Naive thymus-derived CD4-positive, alpha-beta T cell (primary cell): ENCODE results near the gene MAML2. TPM values are rescaled to one million over a fixed set of nuclear protein-coding genes. Genes with fewer than 3 reads are reported as not detected.

Source experiments
- ATAC-seq: fragments of 150-1000 bp; cut with Tn5 transposase; 2 replicates; pipeline ENCODE4 v1.10.0; 2021; ENCODE audit warnings: mild to moderate bottlenecking, moderate library complexity
- CTCF ChIA-PET: fragments of 350-600 bp; sonication (Branson Sonifier 250); formaldehyde crosslinking; loops from one replicate; lab custom pipeline; 2021; ENCODE audit warnings: antibody characterized with exemption; lab: Charles Lee
- POLR2A ChIA-PET: fragments of 350-600 bp; sonication (Branson Sonifier 250); formaldehyde crosslinking; loops from one replicate; lab custom pipeline; 2021; ENCODE audit warnings: antibody characterized with exemption, inconsistent platforms; lab: Charles Lee
- DNase-seq, 9 donors: peaks; one replicate each; pipeline versions ENCODE4 v3.0.0 to v3.0.0-alpha.2; 2020 to 2022; ENCODE audit warnings: mixed read lengths in 1 of 9
- H3K27ac ChIP-seq: one replicate; pipeline ENCODE4 v1.7.0; 2013; ENCODE audit warnings: mild to moderate bottlenecking, low read depth, low read length, moderate library complexity
- H3K27me3 ChIP-seq, 2 donors: one replicate each; pipeline ENCODE4 v1.7.0; 2013; ENCODE audit warnings: low read length in 2 of 2, mild to moderate bottlenecking in 2 of 2, moderate library complexity in 2 of 2; ENCODE audit not compliant: control insufficient read depth in 2 of 2, insufficient read depth in 2 of 2
- H3K36me3 ChIP-seq, 3 experiments: 1 replicate in 2 of 3; 2 replicates in 1 of 3; pipeline ENCODE4 v1.7.0; 2013; ENCODE audit warnings: low read length in 3 of 3, mild to moderate bottlenecking in 3 of 3, moderate library complexity in 1 of 3; ENCODE audit not compliant: insufficient read depth in 3 of 3, control insufficient read depth in 2 of 3
- H3K4me1 ChIP-seq, 2 donors: one replicate each; pipeline ENCODE4 v1.7.0; 2013; ENCODE audit warnings: low read length in 2 of 2, mild to moderate bottlenecking in 2 of 2, moderate library complexity in 1 of 2; ENCODE audit not compliant: control insufficient read depth in 2 of 2, insufficient read depth in 2 of 2
- H3K4me3 ChIP-seq: 2 replicates; pipeline ENCODE4 v1.7.0; 2013; ENCODE audit warnings: mild to moderate bottlenecking, low read length
- H3K9me3 ChIP-seq, 3 experiments: 1 replicate in 2 of 3; 2 replicates in 1 of 3; pipeline ENCODE4 v1.7.0; 2013; ENCODE audit warnings: low read length in 3 of 3; ENCODE audit not compliant: control insufficient read depth in 2 of 3
- H3K27ac Mint-ChIP-seq, 9 donors: one replicate each; pipeline ENCODE4 v1.8.0; 2020 to 2022; ENCODE audit warnings: mixed read lengths in 9 of 9, mild to moderate bottlenecking in 8 of 9, moderate library complexity in 5 of 9, inconsistent platforms in 2 of 9
- H3K27me3 Mint-ChIP-seq, 5 donors: one replicate each; pipeline ENCODE4 v1.8.0; 2021 to 2022; ENCODE audit warnings: mixed read lengths in 5 of 5, mild to moderate bottlenecking in 1 of 5
- H3K36me3 Mint-ChIP-seq, 5 donors: one replicate each; pipeline ENCODE4 v1.8.0; 2020 to 2022; ENCODE audit warnings: mixed read lengths in 5 of 5, mild to moderate bottlenecking in 3 of 5, inconsistent platforms in 1 of 5
- H3K4me1 Mint-ChIP-seq, 7 donors: one replicate each; pipeline ENCODE4 v1.8.0; 2020 to 2022; ENCODE audit warnings: mixed read lengths in 7 of 7, mild to moderate bottlenecking in 3 of 7, inconsistent platforms in 1 of 7
- H3K4me3 Mint-ChIP-seq, 10 donors: one replicate each; pipeline ENCODE4 v1.8.0; 2020 to 2022; ENCODE audit warnings: mild to moderate bottlenecking in 10 of 10, mixed read lengths in 10 of 10, moderate library complexity in 6 of 10, inconsistent platforms in 2 of 10
- H3K9me3 Mint-ChIP-seq, 11 donors: one replicate each; pipeline ENCODE4 v1.8.0; 2020 to 2022; ENCODE audit warnings: mixed read lengths in 11 of 11, mild to moderate bottlenecking in 4 of 11, inconsistent platforms in 1 of 11, moderate library complexity in 1 of 11
- intact Hi-C, 2 donors: fragments of 100-400 bp; cut with micrococcal nuclease; formaldehyde crosslinking; loops; one replicate each; pipeline ENCODE4 v1.15.1; 2023
- polyA plus RNA-seq, 2 donors: library from polyadenylated mRNA; unstranded; fragments of 300-500 nt; fragmentation: Illumina TruSeq; gene quantifications; one replicate each; pipeline ENCODE4 v1.2.3, GENCODE V29; 2021
- total RNA-seq, 6 experiments: library from RNA in 5 of 6; stranded (reverse) in 5 of 6; gene quantifications; 1 replicate in 5 of 6; 2 replicates in 1 of 6; pipeline ENCODE4 v1.2.3 and lab custom pipeline; 2021 to 2026

MAML2 gene
- total and polyA plus RNA-seq, 7 experiments from 2014 or later: 12.6 to 81.3 (median 52.5) TPM

GRCh38 chr11:96196181-96196662, 146.8 kb downstream of the MAML2 start:
- H3K4me3 Mint-ChIP-seq: peak overlapping the region in 3 of 10 donors; percentile 23 to 78 (median 57)
- DNase-seq (no peak), ATAC-seq (no peak)
- CTCF ChIA-PET: interaction anchor here (2.9 kb wide), 1 partner anchor 147 kb away, joined by 10 read pairs; the partner anchor contains the start of gene MAML2
- no peak overlapping the region for H3K27ac ChIP-seq
- H3K9me3 Mint-ChIP-seq: peaks cover 0 to 10% (median 0%) of the 10 kb centered on the region in 11 donors
- peak overlapping the region in 8 of 9 donors; percentile 60 to 91 (median 84) for H3K27ac Mint-ChIP-seq
- peaks cover 5 to 53% (median 36%) of the 10 kb centered on the region in 5 donors for H3K36me3 Mint-ChIP-seq
- no peaks in the 10 kb centered on the region for H3K36me3 ChIP-seq
- POLR2A ChIA-PET: interaction anchor here (0.6 to 2.4 kb wide), 2 partner anchors 19 to 59 kb away, joined by 3 to 11 read pairs; no protein-coding TSS in a partner anchor
- H3K27me3 ChIP-seq: no peaks in the 10 kb centered on the region
- no peaks in the 10 kb centered on the region for H3K27me3 Mint-ChIP-seq
- intact Hi-C loops: no loop called here
- no peak overlapping the region for H3K4me3 ChIP-seq
- H3K4me1 Mint-ChIP-seq: peaks cover 46 to 95% (median 92%) of the 10 kb centered on the region in 7 donors
- peaks cover 25 to 56% of the 10 kb centered on the region in 2 donors for H3K4me1 ChIP-seq
- no peaks in the 10 kb centered on the region for H3K9me3 ChIP-seq

GRCh38 chr11:96195671-96196070, 147.3 kb downstream of the MAML2 start:
- intact Hi-C loops: loop anchor here in 1 of 2 donors (1.0 to 2.0 kb wide), 2 partner anchors 12 to 17 kb away; no protein-coding TSS in a partner anchor
- no peaks in the 10 kb centered on the region for H3K36me3 ChIP-seq
- CTCF ChIA-PET: interaction anchor here (2.9 kb wide), 1 partner anchor 148 kb away, joined by 10 read pairs; the partner anchor contains the start of gene MAML2
- H3K9me3 Mint-ChIP-seq: peaks cover 0 to 7% (median 0%) of the 10 kb centered on the region in 11 donors
- H3K4me3 Mint-ChIP-seq: peak overlapping the region in 5 of 10 donors; percentile 19 to 80 (median 73)
- POLR2A ChIA-PET: interaction anchor here (0.6 to 0.9 kb wide), 2 partner anchors 48 to 58 kb away, joined by 3 to 4 read pairs; no protein-coding TSS in a partner anchor
- no peak overlapping the region for H3K4me3 ChIP-seq
- H3K27me3 ChIP-seq: no peaks in the 10 kb centered on the region
- DNase-seq: no peak
- H3K4me1 Mint-ChIP-seq: peaks cover 44 to 95% (median 92%) of the 10 kb centered on the region in 7 donors
- peak overlapping the region in 8 of 9 donors; percentile 60 to 91 (median 84) for H3K27ac Mint-ChIP-seq
- H3K27me3 Mint-ChIP-seq: no peaks in the 10 kb centered on the region
- H3K27ac ChIP-seq: no peak overlapping the region
- ATAC-seq: no peak
- no peaks in the 10 kb centered on the region for H3K9me3 ChIP-seq
- peaks cover 6 to 52% (median 36%) of the 10 kb centered on the region in 5 donors for H3K36me3 Mint-ChIP-seq
- peaks cover 25 to 59% of the 10 kb centered on the region in 2 donors for H3K4me1 ChIP-seq

- peak overlapping the region; percentile 14 for H3K4me3 ChIP-seq
- H3K36me3 ChIP-seq: no peaks in the 10 kb centered on the region
- CTCF ChIA-PET: interaction anchor here (1.0 to 2.9 kb wide), 2 partner anchors 137 to 148 kb away, joined by 3 to 10 read pairs; partner anchors contain the start of gene MAML2
- Mint-ChIP-seq H3K27me3 (no peaks in the 10 kb centered on the region), H3K9me3 (peaks cover 0 to 7% (median 0%) of the 10 kb centered on the region in 11 donors), H3K36me3 (peaks cover 9 to 52% (median 40%) of the 10 kb centered on the region in 5 donors), H3K4me3 (peak overlapping the region; percentile 43 to 80 (median 70)), H3K27ac (peak overlapping the region; percentile 60 to 91 (median 84)), H3K4me1 (peaks cover 47 to 95% (median 92%) of the 10 kb centered on the region in 7 donors)
- H3K4me1 ChIP-seq: peaks cover 25 to 59% of the 10 kb centered on the region in 2 donors
- peak overlapping the region; percentile 24 for H3K27ac ChIP-seq
- no peaks in the 10 kb centered on the region for H3K9me3 ChIP-seq
- intact Hi-C loops: loop anchor here in 1 of 2 donors (1.0 to 2.0 kb wide), 2 partner anchors 13 to 16 kb away; no protein-coding TSS in a partner anchor
- POLR2A ChIA-PET: interaction anchor here (0.7 to 2.1 kb wide), 8 partner anchors 11 to 182 kb away, joined by 3 to 14 read pairs (median 4); partner anchors contain the start of gene MAML2
- DNase-seq: no peak
- no peaks in the 10 kb centered on the region for H3K27me3 ChIP-seq
- ATAC-seq: no peak
Observed at GRCh38 chr11:96194581-96195374, 148.2 kb downstream of the MAML2 start.

GRCh38 chr11:96193745-96194443, 149.1 kb downstream of the MAML2 start:
- ChIA-PET POLR2A (interaction anchor here (0.6 to 2.1 kb wide), 9 partner anchors 11 to 181 kb away, joined by 3 to 14 read pairs (median 3); partner anchors contain the start of gene MAML2), CTCF (interaction anchor here (1.0 to 2.9 kb wide), 3 partner anchors 49 to 149 kb away, joined by 3 to 10 read pairs (median 4); partner anchors contain the start of gene MAML2)
- H3K4me1 ChIP-seq: peaks cover 27 to 58% of the 10 kb centered on the region in 2 donors
- H3K36me3 Mint-ChIP-seq: peaks cover 9 to 45% (median 35%) of the 10 kb centered on the region in 5 donors
- H3K4me1 Mint-ChIP-seq: peaks cover 50 to 95% (median 94%) of the 10 kb centered on the region in 7 donors
- H3K27ac Mint-ChIP-seq: peak overlapping the region; percentile 50 to 91 (median 84)
- no peaks in the 10 kb centered on the region for H3K36me3 ChIP-seq
- H3K9me3 Mint-ChIP-seq: peaks cover 0 to 7% (median 0%) of the 10 kb centered on the region in 11 donors
- intact Hi-C loops: loop anchor here in 1 of 2 donors (2.0 kb wide), 1 partner anchor 15 kb away; no protein-coding TSS in a partner anchor
- H3K4me3 ChIP-seq: peak overlapping the region; percentile 14
- H3K27me3 Mint-ChIP-seq: no peaks in the 10 kb centered on the region
- DNase-seq (no peak), ATAC-seq (peak; percentile 16)
- H3K4me3 Mint-ChIP-seq: peak overlapping the region; percentile 43 to 80 (median 70)
- no peaks in the 10 kb centered on the region for H3K27me3 ChIP-seq
- peak overlapping the region; percentile 24 for H3K27ac ChIP-seq
- no peaks in the 10 kb centered on the region for H3K9me3 ChIP-seq

GRCh38 chr11:96191752-96192151, 151.2 kb downstream of the MAML2 start:
- Histone ChIP-seq H3K36me3 (no peaks in the 10 kb centered on the region), H3K4me1 (peaks cover 20 to 66% of the 10 kb centered on the region in 2 donors), H3K27me3 (no peaks in the 10 kb centered on the region), H3K9me3 (no peaks in the 10 kb centered on the region), H3K27ac (no peak overlapping the region), H3K4me3 (no peak overlapping the region)
- Mint-ChIP-seq H3K9me3 (peaks cover 0 to 5% (median 0%) of the 10 kb centered on the region in 11 donors), H3K27ac (peak overlapping the region in 7 of 9 donors; percentile 26 to 91 (median 73)), H3K4me1 (peaks cover 55 to 97% (median 96%) of the 10 kb centered on the region in 7 donors), H3K4me3 (peak overlapping the region in 3 of 10 donors; percentile 29 to 78 (median 54)), H3K36me3 (peaks cover 9 to 31% (median 21%) of the 10 kb centered on the region in 5 donors), H3K27me3 (no peaks in the 10 kb centered on the region)
- intact Hi-C loops: no loop called here
- ChIA-PET CTCF (interaction anchor here (0.6 kb wide), 1 partner anchor 39 kb away, joined by 3 read pairs; no protein-coding TSS in a partner anchor), POLR2A (interaction anchor here (0.6 to 1.1 kb wide), 2 partner anchors 60 to 144 kb away, joined by 3 read pairs; no protein-coding TSS in a partner anchor)
- DNase-seq (no peak), ATAC-seq (no peak)
